ENCODE results near the gene SLC49A4. TPM values are rescaled to one million over a fixed set of nuclear protein-coding genes. Genes with fewer than 3 reads are reported as not detected.
A peak's percentile ranks its signal among the peaks of the same experiment; 100 is the strongest.

SLC49A4 gene
- total RNA-seq, 4 donors from 2014 or later: 12.2 to 21.4 (median 15.9) TPM

- peaks cover 0 to 46% (median 4%) of the 10 kb centered on the region in 4 donors for H3K27me3 ChIP-seq
- intact Hi-C loops (cut with DNase I): no loop called here
- no peak for TF ChIP-seq CTCF (IDR thresholded peaks at IDR 0.05)
- no peak for TF ChIP-seq POLR2A (IDR thresholded peaks at IDR 0.05)
- no peak for DNase-seq
- H3K4me3 ChIP-seq: peak overlapping the region in 1 of 4 donors; percentile 42
- WGBS, 2 donors: 54 to 83% methylated on average over 2 to 8 of the region's 76 CpGs
- no peak overlapping the region for H3K27ac ChIP-seq
- no peaks in the 10 kb centered on the region for H3K36me3 ChIP-seq
- no peaks in the 10 kb centered on the region for H3K9me3 ChIP-seq
- peaks cover 0 to 7% (median 0%) of the 10 kb centered on the region in 3 donors for H3K4me1 ChIP-seq
These were observed 118.1 kb downstream of the SLC49A4 start for GRCh38 chr3:122912772-122913538.

- Histone ChIP-seq H3K36me3 (no peaks in the 10 kb centered on the region), H3K27me3 (peaks cover 0 to 46% (median 4%) of the 10 kb centered on the region in 4 donors), H3K4me1 (peaks cover 0 to 7% (median 0%) of the 10 kb centered on the region in 3 donors), H3K27ac (no peak overlapping the region), H3K9me3 (no peaks in the 10 kb centered on the region), H3K4me3 (no peak overlapping the region)
- TF ChIP-seq POLR2A (IDR thresholded peaks at IDR 0.05): no peak
- TF ChIP-seq CTCF (IDR thresholded peaks at IDR 0.05): no peak
- WGBS, 2 donors: 81 to 90% methylated on average over 2 to 3 of the region's 33 CpGs
- intact Hi-C loops (cut with DNase I): no loop called here
- DNase-seq: no peak
These were observed 118.8 kb downstream of the SLC49A4 start for GRCh38 chr3:122913539-122914100.

GRCh38 chr3:122915300-122916055, 120.6 kb downstream of the SLC49A4 start:
- H3K4me3 ChIP-seq: no peak overlapping the region
- H3K4me1 ChIP-seq: peaks cover 0 to 7% (median 0%) of the 10 kb centered on the region in 3 donors
- 80 to 83% methylated on average over 4 to 13 of the region's 17 CpGs for WGBS, 2 donors
- H3K27ac ChIP-seq: no peak overlapping the region
- no peaks in the 10 kb centered on the region for H3K9me3 ChIP-seq
- H3K27me3 ChIP-seq: peaks cover 0 to 55% (median 4%) of the 10 kb centered on the region in 4 donors
- intact Hi-C loops (cut with DNase I): no loop called here
- DNase-seq: no peak
- H3K36me3 ChIP-seq: no peaks in the 10 kb centered on the region
- no peak for TF ChIP-seq POLR2A (IDR thresholded peaks at IDR 0.05)
- no peak for TF ChIP-seq CTCF (IDR thresholded peaks at IDR 0.05)

- WGBS, 2 donors: 53 to 55% methylated on average over 2 to 4 of the region's 4 CpGs
- no peak overlapping the region for H3K27ac ChIP-seq
- H3K4me1 ChIP-seq: peaks cover 0 to 7% (median 0%) of the 10 kb centered on the region in 3 donors
- H3K36me3 ChIP-seq: no peaks in the 10 kb centered on the region
- TF ChIP-seq CTCF (IDR thresholded peaks at IDR 0.05) (no peak), POLR2A (IDR thresholded peaks at IDR 0.05) (no peak)
- no peak overlapping the region for H3K4me3 ChIP-seq
- peaks cover 0 to 58% (median 4%) of the 10 kb centered on the region in 4 donors for H3K27me3 ChIP-seq
- intact Hi-C loops (cut with DNase I): no loop called here
- DNase-seq: no peak
- no peaks in the 10 kb centered on the region for H3K9me3 ChIP-seq
These were observed 121.2 kb downstream of the SLC49A4 start for GRCh38 chr3:122916084-122916483.

Data from esophagus squamous epithelium (tissue), 5 donors.